Measurements from ENCODE around the gene DNAH2. TPM values are rescaled to one million over a fixed set of nuclear protein-coding genes. Genes with fewer than 3 reads are reported as not detected.

DNAH2 gene
- total RNA-seq, 1 donor from 2014 or later, result 0.09 TPM

GRCh38 chr17:7719661-7720060, 2.1 kb downstream of the DNAH2 start:
- Histone ChIP-seq H3F3A (ENCODE audit: low read depth) (peaks cover 6% of the 10 kb centered on the region), H3K79me2 (ENCODE audit: low read depth) (no peaks in the 10 kb centered on the region), H4K20me1 (ENCODE audit: low read depth) (no peaks in the 10 kb centered on the region), H3K9me3 (ENCODE audit: low read depth) (no peaks in the 10 kb centered on the region), H3K4me1 (peaks cover 26% of the 10 kb centered on the region), H3K27ac (no peak overlapping the region), H2AFZ (replicated peaks) (no peak overlapping the region), H3K9ac (no peak overlapping the region), H3K4me3 (no peak overlapping the region), H3K27me3 (peaks cover 30% of the 10 kb centered on the region), H3K4me2 (no peak overlapping the region), H3K36me3 (no peaks in the 10 kb centered on the region)
- TF ChIP-seq EZH2phosphoT487 (IDR thresholded peaks at IDR 0.05), result no peak
- H3K36me3 Mint-ChIP-seq, result no peaks in the 10 kb centered on the region
- peaks cover 7% of the 10 kb centered on the region for H3K27me3 Mint-ChIP-seq (ENCODE audit: insufficient read depth, low read depth)
- DNase-seq (ENCODE audit: low spot score), result no peak
- H3K9me3 Mint-ChIP-seq, result no peaks in the 10 kb centered on the region
- no peak overlapping the region for H3K27ac Mint-ChIP-seq
- peak overlapping the region; percentile 14 for H3K4me3 Mint-ChIP-seq
- H3K4me1 Mint-ChIP-seq, result peaks cover 53% of the 10 kb centered on the region

DNA sequence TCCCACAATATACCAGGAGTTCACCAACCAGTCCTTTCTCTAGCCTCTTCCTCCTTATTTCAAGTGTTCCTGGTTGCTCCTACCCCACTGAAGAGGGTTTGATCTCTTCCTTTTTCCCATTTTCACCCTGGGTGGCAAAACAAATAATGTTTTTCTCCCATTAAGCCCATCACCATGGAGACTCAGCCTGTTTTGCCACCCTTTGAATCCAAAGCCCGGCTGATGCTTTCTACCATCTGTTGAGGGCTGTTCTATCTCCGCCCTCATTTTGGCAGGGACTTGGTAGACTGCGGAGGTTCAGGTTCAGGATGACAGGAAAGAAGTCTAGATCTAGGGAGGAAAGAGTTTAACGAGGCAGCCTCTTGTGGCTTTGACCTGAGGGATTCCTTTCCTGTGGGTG, 2.6 kb downstream of the DNAH2 start:
- Mint-ChIP-seq H3K4me1 (peaks cover 51% of the 10 kb centered on the region), H3K9me3 (no peaks in the 10 kb centered on the region), H3K27ac (no peak overlapping the region), H3K4me3 (peak overlapping the region; percentile 14), H3K27me3 (ENCODE audit: insufficient read depth, low read depth) (peaks cover 7% of the 10 kb centered on the region), H3K36me3 (no peaks in the 10 kb centered on the region)
- H3K27ac ChIP-seq, result no peak overlapping the region
- H4K20me1 ChIP-seq (ENCODE audit: low read depth), result no peaks in the 10 kb centered on the region
- no peak overlapping the region for H3K4me3 ChIP-seq
- H3K4me1 ChIP-seq, result peaks cover 26% of the 10 kb centered on the region
- peaks cover 6% of the 10 kb centered on the region for H3F3A ChIP-seq (ENCODE audit: low read depth)
- no peaks in the 10 kb centered on the region for H3K9me3 ChIP-seq (ENCODE audit: low read depth)
- H3K4me2 ChIP-seq, result no peak overlapping the region
- H3K79me2 ChIP-seq (ENCODE audit: low read depth), result no peaks in the 10 kb centered on the region
- no peak for DNase-seq (ENCODE audit: low spot score)
- H3K36me3 ChIP-seq, result no peaks in the 10 kb centered on the region
- H3K27me3 ChIP-seq, result peaks cover 30% of the 10 kb centered on the region
- no peak for TF ChIP-seq EZH2 (IDR thresholded peaks at IDR 0.05)
- no peak for TF ChIP-seq EZH2phosphoT487 (IDR thresholded peaks at IDR 0.05)
- no peak overlapping the region for H3K9ac ChIP-seq
- no peak overlapping the region for H2AFZ ChIP-seq (replicated peaks)

GRCh38 chr17:7721612-7722011, 4.1 kb downstream of the DNAH2 start:
- H3K9me3 ChIP-seq (ENCODE audit: low read depth), result no peaks in the 10 kb centered on the region
- TF ChIP-seq EZH2 (IDR thresholded peaks at IDR 0.05) (no peak), EZH2phosphoT487 (IDR thresholded peaks at IDR 0.05) (no peak), CTCF (IDR thresholded peaks at IDR 0.05) (no peak)
- no peak for DNase-seq (ENCODE audit: low spot score)
- no peaks in the 10 kb centered on the region for H3K79me2 ChIP-seq (ENCODE audit: low read depth)
- H3K9ac ChIP-seq, result no peak overlapping the region
- H3F3A ChIP-seq (ENCODE audit: low read depth), result peaks cover 6% of the 10 kb centered on the region
- no peak overlapping the region for H2AFZ ChIP-seq (replicated peaks)
- Mint-ChIP-seq H3K27ac (no peak overlapping the region), H3K9me3 (no peaks in the 10 kb centered on the region), H3K27me3 (ENCODE audit: insufficient read depth, low read depth) (peaks cover 7% of the 10 kb centered on the region), H3K4me3 (peak overlapping the region; percentile 23), H3K4me1 (peaks cover 36% of the 10 kb centered on the region), H3K36me3 (no peaks in the 10 kb centered on the region)
- H3K36me3 ChIP-seq, result no peaks in the 10 kb centered on the region
- H3K4me2 ChIP-seq, result no peak overlapping the region
- H3K27me3 ChIP-seq, result peaks cover 30% of the 10 kb centered on the region
- no peaks in the 10 kb centered on the region for H4K20me1 ChIP-seq (ENCODE audit: low read depth)
- no peak overlapping the region for H3K27ac ChIP-seq
- no peak overlapping the region for H3K4me3 ChIP-seq
- H3K4me1 ChIP-seq, result peaks cover 13% of the 10 kb centered on the region

- Histone ChIP-seq H3K36me3 (no peaks in the 10 kb centered on the region), H3K27ac (no peak overlapping the region), H3K4me3 (no peak overlapping the region), H3K9me3 (ENCODE audit: low read depth) (no peaks in the 10 kb centered on the region), H3K9ac (no peak overlapping the region), H2AFZ (replicated peaks) (no peak overlapping the region), H3K27me3 (no peaks in the 10 kb centered on the region), H3K79me2 (ENCODE audit: low read depth) (no peaks in the 10 kb centered on the region), H3K4me2 (no peak overlapping the region), H3K4me1 (no peaks in the 10 kb centered on the region), H3F3A (ENCODE audit: low read depth) (no peaks in the 10 kb centered on the region), H4K20me1 (ENCODE audit: low read depth) (no peaks in the 10 kb centered on the region)
- Mint-ChIP-seq H3K36me3 (no peaks in the 10 kb centered on the region), H3K27ac (no peak overlapping the region), H3K9me3 (no peaks in the 10 kb centered on the region), H3K4me1 (peaks cover 21% of the 10 kb centered on the region), H3K4me3 (no peak overlapping the region), H3K27me3 (ENCODE audit: insufficient read depth, low read depth) (peaks cover 3% of the 10 kb centered on the region)
- TF ChIP-seq EZH2 (IDR thresholded peaks at IDR 0.05) (no peak), EZH2phosphoT487 (IDR thresholded peaks at IDR 0.05) (no peak), CTCF (IDR thresholded peaks at IDR 0.05) (no peak)
- no peak for DNase-seq (ENCODE audit: low spot score)
Measured at GRCh38 chr17:7727886-7728285, 10.3 kb downstream of the DNAH2 start.

Measured in neural progenitor cell (in vitro differentiated cells).